ENCODE measurements around the gene ATP2B3. TPM values are rescaled to one million over a fixed set of nuclear protein-coding genes. Genes with fewer than 3 reads are reported as not detected.

The ATP2B3 gene
- total and polyA plus RNA-seq, 2 donors (not counting 3 experiments of a cell fraction or from before 2014, with no cell fraction given), result 0.01 to 0.07 TPM

DNA sequence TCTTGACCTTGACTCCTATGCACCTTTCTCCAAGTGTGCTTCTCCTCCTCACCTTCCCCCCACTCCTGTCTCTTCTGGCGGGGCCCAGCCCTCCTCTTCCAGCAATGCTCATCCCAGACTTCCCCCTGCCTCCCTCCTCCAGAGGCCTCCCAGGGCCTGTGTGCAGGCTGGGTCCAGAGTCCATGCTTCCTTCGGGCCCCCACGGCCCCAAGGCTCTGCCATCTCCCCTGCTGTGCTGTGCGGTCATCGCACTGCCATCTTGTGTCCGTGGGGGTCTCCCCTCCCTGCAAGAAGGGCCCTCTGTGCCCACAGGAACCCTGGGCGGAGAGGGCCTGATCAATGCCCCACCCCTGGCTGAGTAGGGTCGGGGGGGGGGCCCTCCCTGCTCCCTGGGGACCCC lies 27.3 kb downstream of the ATP2B3 start:
- Histone ChIP-seq H4K20me1 (replicated peaks; ENCODE audit: control insufficient read depth, extremely low read depth, insufficient read depth, low read length) (no peaks in the 10 kb centered on the region), H2AFZ (ENCODE audit: low read depth, low read length) (no peak overlapping the region), H3K9me3 (replicated peaks; ENCODE audit: control insufficient read depth, insufficient read depth, low read length) (no peaks in the 10 kb centered on the region), H3K9ac (replicated peaks; ENCODE audit: extremely low read depth, insufficient read depth, low read length) (no peak overlapping the region), H3K9me1 (replicated peaks; ENCODE audit: control insufficient read depth, extremely low read depth, insufficient read depth, low read length) (no peaks in the 10 kb centered on the region), H3K27ac (ENCODE audit: insufficient read depth, low read depth, low read length) (no peak overlapping the region), H3K4me2 (ENCODE audit: insufficient read depth, low read length) (no peak overlapping the region), H3K27me3 (ENCODE audit: control insufficient read depth in 2 of 2, insufficient read depth in 2 of 2, low read length in 2 of 2) (no peaks in the 10 kb centered on the region), H3K36me3 (ENCODE audit: control insufficient read depth in 2 of 2, extremely low read depth in 1 of 2, insufficient read depth in 2 of 2, low read length in 2 of 2) (no peaks in the 10 kb centered on the region), H3K79me2 (ENCODE audit: control insufficient read depth, insufficient read depth, low read length) (no peaks in the 10 kb centered on the region), H3K4me3 (replicated peaks in 1 of 3; ENCODE audit: insufficient read depth in 1 of 3, low read depth in 1 of 3, low read length in 3 of 3) (no peak overlapping the region), H3K4me1 (ENCODE audit: control insufficient read depth, extremely low read depth, insufficient read depth, low read length) (no peaks in the 10 kb centered on the region)
- ChIA-PET CTCF (no interaction called here), POLR2A (no interaction called here)
- dilution Hi-C loops (cut with MboI; ENCODE audit: extremely low pct_ligation_motif_present, low sequenced_read_pairs) (no loop called here), intact Hi-C loops (cut with micrococcal nuclease) (no loop called here)
- BruUV-seq (replicated peaks), result no TSS peak
- DNase-seq (ENCODE audit: low read depth, low spot score) (no peak), FAIRE-seq (no peak)
- TF ChIP-seq MAX (IDR thresholded peaks at IDR 0.05; ENCODE audit: insufficient read depth, insufficient read length), result no peak
- TF ChIP-seq, protein P1, sequence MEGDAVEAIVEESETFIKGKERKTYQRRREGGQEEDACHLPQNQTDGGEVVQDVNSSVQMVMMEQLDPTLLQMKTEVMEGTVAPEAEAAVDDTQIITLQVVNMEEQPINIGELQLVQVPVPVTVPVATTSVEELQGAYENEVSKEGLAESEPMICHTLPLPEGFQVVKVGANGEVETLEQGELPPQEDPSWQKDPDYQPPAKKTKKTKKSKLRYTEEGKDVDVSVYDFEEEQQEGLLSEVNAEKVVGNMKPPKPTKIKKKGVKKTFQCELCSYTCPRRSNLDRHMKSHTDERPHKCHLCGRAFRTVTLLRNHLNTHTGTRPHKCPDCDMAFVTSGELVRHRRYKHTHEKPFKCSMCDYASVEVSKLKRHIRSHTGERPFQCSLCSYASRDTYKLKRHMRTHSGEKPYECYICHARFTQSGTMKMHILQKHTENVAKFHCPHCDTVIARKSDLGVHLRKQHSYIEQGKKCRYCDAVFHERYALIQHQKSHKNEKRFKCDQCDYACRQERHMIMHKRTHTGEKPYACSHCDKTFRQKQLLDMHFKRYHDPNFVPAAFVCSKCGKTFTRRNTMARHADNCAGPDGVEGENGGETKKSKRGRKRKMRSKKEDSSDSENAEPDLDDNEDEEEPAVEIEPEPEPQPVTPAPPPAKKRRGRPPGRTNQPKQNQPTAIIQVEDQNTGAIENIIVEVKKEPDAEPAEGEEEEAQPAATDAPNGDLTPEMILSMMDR (IDR thresholded peaks at IDR 0.05; ENCODE audit: extremely low read depth in 1 of 2, insufficient read depth in 1 of 2, low read depth in 1 of 2, low read length in 2 of 2), result no peak
- no peak for TF ChIP-seq GATA2 (IDR thresholded peaks at IDR 0.05; ENCODE audit: insufficient read depth, insufficient read length, low read depth, low read length)
- no peak for TF ChIP-seq POLR2AphosphoS5 (IDR thresholded peaks at IDR 0.05; ENCODE audit: insufficient read depth, low read depth, low read length)
- TF ChIP-seq POLR2A (IDR thresholded peaks at IDR 0.05; ENCODE audit: low read depth, low read length), result no peak
- no peak for TF ChIP-seq FOS (IDR thresholded peaks at IDR 0.05; ENCODE audit: borderline replicate concordance, insufficient read depth, low read length)
- TF ChIP-seq MYC (IDR thresholded peaks at IDR 0.05; ENCODE audit: low read depth, low read length), result no peak
- no peak for TF ChIP-seq JUN (IDR thresholded peaks at IDR 0.05; ENCODE audit: borderline replicate concordance, insufficient read depth, insufficient read length, low read depth)
- no peak for TF ChIP-seq EZH2 (IDR thresholded peaks at IDR 0.05; ENCODE audit: borderline replicate concordance, low read depth, low read length, severe bottlenecking)
